ENCODE data around the gene SIDT1.

SIDT1 gene

DNA sequence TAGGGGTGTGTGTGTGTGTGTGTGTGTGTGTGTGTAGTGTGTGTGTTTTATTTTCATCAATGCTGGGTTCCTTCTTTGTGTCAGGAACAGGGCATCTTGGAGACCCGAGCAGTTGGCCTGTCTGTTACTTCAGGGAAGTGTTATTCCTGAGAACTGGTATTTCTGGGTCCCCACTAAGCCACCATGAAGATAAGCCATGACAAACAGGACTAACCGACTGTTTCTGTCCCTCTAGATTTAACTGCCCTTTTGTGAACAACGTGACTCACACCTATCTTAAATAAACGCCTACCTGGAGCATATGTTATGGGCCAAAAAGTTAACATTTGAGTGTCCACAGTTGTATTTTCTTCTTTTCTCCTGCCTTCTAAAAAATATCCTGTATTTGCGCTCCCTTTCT is 19.5 kb downstream of the SIDT1 start:
- TF ChIP-seq SPI1 (IDR thresholded peaks at IDR 0.05; ENCODE audit: borderline replicate concordance, low read depth) (no peak), CTCF (IDR thresholded peaks at IDR 0.05; ENCODE audit: insufficient read depth, low read length) (no peak), POLR2AphosphoS5 (IDR thresholded peaks at IDR 0.05; ENCODE audit: low read depth) (no peak)

DNA sequence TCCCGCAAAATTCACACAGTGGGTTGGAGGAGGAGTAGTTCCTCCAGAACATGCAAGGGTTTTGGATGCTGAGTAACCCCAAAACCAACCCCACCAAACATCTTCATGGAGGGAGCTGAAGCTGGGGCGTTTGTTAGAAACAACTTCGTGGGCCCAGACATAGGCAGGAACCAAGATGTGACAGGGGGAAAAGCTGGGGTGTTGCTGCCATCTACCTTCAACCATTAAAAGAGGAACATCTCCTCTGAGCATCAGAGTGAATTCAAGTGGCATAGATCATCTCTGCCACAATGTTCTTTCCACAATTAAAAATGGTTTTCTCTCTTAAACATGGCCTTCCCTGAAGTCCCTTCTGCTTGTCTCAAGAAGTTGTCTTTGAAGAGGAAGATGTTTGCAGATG is 20.5 kb downstream of the SIDT1 start:
- H3K27ac ChIP-seq (replicated peaks): no peak overlapping the region
- H3K27me3 ChIP-seq (ENCODE audit: insufficient read depth, poor library complexity, severe bottlenecking): no peaks in the 10 kb centered on the region
- DNase-seq (ENCODE audit: low read depth in 1 of 2, low spot score in 1 of 2): peak in 1 of 2 experiments; percentile 29
- H3K4me3 ChIP-seq (replicated peaks; ENCODE audit: insufficient read depth, low read length): no peak overlapping the region
- TF ChIP-seq GABPA (IDR thresholded peaks at IDR 0.05; ENCODE audit: low read depth) (no peak), CTCF (IDR thresholded peaks at IDR 0.05; ENCODE audit: insufficient read depth, low read length) (no peak), SPI1 (IDR thresholded peaks at IDR 0.05; ENCODE audit: borderline replicate concordance, low read depth) (no peak), POLR2AphosphoS5 (IDR thresholded peaks at IDR 0.05; ENCODE audit: low read depth) (no peak)
- TF ChIP-seq, protein P1, sequence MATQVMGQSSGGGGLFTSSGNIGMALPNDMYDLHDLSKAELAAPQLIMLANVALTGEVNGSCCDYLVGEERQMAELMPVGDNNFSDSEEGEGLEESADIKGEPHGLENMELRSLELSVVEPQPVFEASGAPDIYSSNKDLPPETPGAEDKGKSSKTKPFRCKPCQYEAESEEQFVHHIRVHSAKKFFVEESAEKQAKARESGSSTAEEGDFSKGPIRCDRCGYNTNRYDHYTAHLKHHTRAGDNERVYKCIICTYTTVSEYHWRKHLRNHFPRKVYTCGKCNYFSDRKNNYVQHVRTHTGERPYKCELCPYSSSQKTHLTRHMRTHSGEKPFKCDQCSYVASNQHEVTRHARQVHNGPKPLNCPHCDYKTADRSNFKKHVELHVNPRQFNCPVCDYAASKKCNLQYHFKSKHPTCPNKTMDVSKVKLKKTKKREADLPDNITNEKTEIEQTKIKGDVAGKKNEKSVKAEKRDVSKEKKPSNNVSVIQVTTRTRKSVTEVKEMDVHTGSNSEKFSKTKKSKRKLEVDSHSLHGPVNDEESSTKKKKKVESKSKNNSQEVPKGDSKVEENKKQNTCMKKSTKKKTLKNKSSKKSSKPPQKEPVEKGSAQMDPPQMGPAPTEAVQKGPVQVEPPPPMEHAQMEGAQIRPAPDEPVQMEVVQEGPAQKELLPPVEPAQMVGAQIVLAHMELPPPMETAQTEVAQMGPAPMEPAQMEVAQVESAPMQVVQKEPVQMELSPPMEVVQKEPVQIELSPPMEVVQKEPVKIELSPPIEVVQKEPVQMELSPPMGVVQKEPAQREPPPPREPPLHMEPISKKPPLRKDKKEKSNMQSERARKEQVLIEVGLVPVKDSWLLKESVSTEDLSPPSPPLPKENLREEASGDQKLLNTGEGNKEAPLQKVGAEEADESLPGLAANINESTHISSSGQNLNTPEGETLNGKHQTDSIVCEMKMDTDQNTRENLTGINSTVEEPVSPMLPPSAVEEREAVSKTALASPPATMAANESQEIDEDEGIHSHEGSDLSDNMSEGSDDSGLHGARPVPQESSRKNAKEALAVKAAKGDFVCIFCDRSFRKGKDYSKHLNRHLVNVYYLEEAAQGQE (IDR thresholded peaks at IDR 0.05; ENCODE audit: insufficient replicate concordance, low read depth): no peak

More for the DNA sequence above, 19.5 kb downstream of the SIDT1 start:
- Histone ChIP-seq H3K4me3 (replicated peaks; ENCODE audit: insufficient read depth, low read length) (no peak overlapping the region), H3K27ac (replicated peaks) (no peak overlapping the region), H3K27me3 (ENCODE audit: insufficient read depth, poor library complexity, severe bottlenecking) (no peaks in the 10 kb centered on the region)
- DNase-seq (ENCODE audit: low read depth in 1 of 2, low spot score in 1 of 2): no peak

DNA sequence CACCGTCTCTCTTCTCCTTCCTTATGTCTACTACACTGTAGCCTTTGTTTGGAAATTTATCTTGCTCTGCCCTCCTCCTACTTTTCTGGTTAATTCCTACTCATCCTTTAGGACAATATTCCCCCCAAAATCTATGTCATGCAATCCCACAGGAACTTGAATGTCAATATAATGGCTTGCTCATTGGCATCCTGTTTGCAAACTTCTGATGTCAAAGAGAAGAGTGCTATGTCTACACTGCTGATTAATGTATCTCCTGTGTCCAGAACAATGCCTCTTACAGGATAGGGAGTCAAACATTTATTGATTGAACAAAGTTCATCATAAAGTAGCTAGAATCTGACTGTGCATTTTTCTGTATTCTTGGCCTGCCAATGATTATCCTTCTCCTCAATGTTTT is 22.8 kb downstream of the SIDT1 start:
- Histone ChIP-seq H3K27ac (replicated peaks) (no peak overlapping the region), H3K27me3 (ENCODE audit: insufficient read depth, poor library complexity, severe bottlenecking) (no peaks in the 10 kb centered on the region), H3K4me3 (replicated peaks; ENCODE audit: insufficient read depth, low read length) (no peak overlapping the region)
- no peak for TF ChIP-seq SPI1 (IDR thresholded peaks at IDR 0.05; ENCODE audit: borderline replicate concordance, low read depth)
- no peak for TF ChIP-seq GABPA (IDR thresholded peaks at IDR 0.05; ENCODE audit: low read depth)
- TF ChIP-seq, protein P1 (IDR thresholded peaks at IDR 0.05; ENCODE audit: insufficient replicate concordance, low read depth): no peak
- no peak for TF ChIP-seq POLR2AphosphoS5 (IDR thresholded peaks at IDR 0.05; ENCODE audit: low read depth)
- DNase-seq (ENCODE audit: low read depth in 1 of 2, low spot score in 1 of 2): no peak

DNA sequence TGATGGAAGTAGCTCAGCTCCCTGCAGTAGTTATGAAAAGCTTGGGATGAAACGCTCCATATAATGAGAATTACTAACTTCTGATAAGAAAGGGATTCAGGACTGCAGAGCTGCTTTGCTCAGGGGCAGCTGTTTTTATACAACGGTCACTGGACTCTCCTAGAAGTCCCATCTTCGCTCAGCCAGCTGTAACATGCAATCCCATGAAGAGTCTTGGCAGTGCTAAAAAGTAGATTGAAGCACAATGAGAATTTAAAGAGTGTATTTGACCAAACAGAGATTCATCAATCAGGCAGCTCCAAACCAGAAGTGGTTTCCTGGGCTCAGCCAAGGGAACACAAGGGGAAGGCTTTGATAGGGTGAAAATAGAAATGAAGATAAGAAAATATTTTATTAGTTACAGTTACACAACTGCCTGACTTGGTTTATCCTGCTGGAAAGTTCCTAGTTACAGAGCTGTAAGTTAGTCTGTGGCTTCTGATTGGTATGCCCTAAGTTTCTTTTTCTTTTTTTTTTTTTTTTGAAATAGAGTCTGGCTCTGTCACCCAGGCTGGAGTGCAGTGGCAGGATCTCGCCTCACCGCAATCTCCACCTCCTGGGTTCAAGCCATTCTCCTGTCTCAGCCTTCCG is 24.1 kb downstream of the SIDT1 start:
- DNase-seq (ENCODE audit: low read depth in 1 of 2, low spot score in 1 of 2): no peak
- no peak for TF ChIP-seq SPI1 (IDR thresholded peaks at IDR 0.05; ENCODE audit: borderline replicate concordance, low read depth)
- no peak for TF ChIP-seq POLR2AphosphoS5 (IDR thresholded peaks at IDR 0.05; ENCODE audit: low read depth)
- TF ChIP-seq GABPA (IDR thresholded peaks at IDR 0.05; ENCODE audit: low read depth): no peak
- TF ChIP-seq CTCF (IDR thresholded peaks at IDR 0.05; ENCODE audit: insufficient read depth, low read length): no peak
- Histone ChIP-seq H3K27ac (replicated peaks) (no peak overlapping the region), H3K27me3 (ENCODE audit: insufficient read depth, poor library complexity, severe bottlenecking) (no peaks in the 10 kb centered on the region), H3K4me3 (replicated peaks; ENCODE audit: insufficient read depth, low read length) (no peak overlapping the region)

Measured in HL-60 (cell line).